Nucleus accumbens (tissue), 56 donors: Measurements from ENCODE around the gene BUB1.
A peak's percentile ranks its signal among the peaks of the same experiment; 100 is the strongest.
"Not testable (repeated sequence)": the region's sequence is repeated elsewhere in the genome, so short reads cannot be mapped to it uniquely, and the experiment has no call there.

Experiments
- DNase-seq, 56 donors: peaks; one replicate each; lab custom pipeline; 2025; lab: John Stamatoyannopoulos, UW

Gene BUB1

DNA sequence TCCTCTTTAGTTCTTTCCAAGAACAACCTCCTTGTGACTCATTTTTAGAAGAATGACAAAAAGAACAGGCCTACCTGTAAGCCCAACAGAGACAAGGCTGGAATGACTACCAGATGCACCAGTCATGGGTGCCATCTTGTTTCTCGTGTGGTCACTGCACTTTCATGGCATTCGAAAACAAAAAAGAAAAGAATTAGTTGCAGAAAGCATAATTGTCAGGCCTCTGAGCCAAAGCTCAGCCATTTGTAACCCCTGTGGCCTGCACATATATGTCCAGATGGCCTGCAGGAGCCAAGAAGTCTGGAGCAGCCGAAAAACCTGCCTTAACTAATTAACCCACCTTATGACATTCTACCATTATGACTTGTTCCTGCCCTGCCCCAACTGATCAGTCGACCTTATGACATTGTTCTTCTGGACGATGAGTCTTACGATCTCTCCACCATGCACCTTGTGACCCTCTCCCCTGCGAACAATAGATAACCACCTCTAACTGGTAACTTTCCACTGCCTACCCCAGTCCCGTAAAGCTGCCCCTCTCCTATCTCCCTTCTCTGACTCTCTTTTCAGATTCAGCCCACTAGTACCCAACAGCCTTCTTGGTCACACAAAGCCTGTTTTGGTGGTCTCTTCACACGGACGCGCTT lies 13.9 kb upstream of the BUB1 start:
- DNase-seq, result no peak

- no peak for DNase-seq
Measured at GRCh38 chr2:110690083-110690965, 12.5 kb upstream of the BUB1 start.

GRCh38 chr2:110688594-110689091 lies 10.8 kb upstream of the BUB1 start:
- DNase-seq, result no peak

- not testable (repeated sequence) for DNase-seq
Measured at GRCh38 chr2:110687775-110688484, 10.1 kb upstream of the BUB1 start.

- no peak for DNase-seq
Measured at GRCh38 chr2:110682872-110683271, 5.0 kb upstream of the BUB1 start.

DNA sequence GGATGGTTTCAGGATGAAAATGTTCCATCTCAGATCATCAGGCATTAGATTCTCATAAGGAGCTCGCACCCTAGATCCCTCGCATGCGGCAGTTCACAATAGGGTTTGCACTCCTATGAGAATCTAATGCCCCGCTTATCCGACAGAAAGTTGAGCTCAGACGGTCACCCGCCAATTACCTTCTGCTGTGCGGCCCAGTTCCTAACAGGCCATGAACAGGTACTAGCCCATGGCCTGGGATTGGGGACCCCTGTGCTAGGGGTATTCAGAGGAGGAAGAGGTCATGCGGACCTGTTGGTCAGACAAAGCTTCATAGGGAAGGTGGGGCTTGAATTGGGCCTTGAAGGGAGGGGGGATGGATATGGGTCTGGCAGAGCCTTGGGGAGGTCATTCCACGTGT lies 4.4 kb upstream of the BUB1 start:
- no peak for DNase-seq

GRCh38 chr2:110680709-110681108 lies 2.8 kb upstream of the BUB1 start:
- no peak for DNase-seq

GRCh38 chr2:110679865-110680264 lies 2.0 kb upstream of the BUB1 start:
- no peak for DNase-seq

GRCh38 chr2:110679337-110679707 lies 1.5 kb upstream of the BUB1 start:
- DNase-seq, result no peak

DNA sequence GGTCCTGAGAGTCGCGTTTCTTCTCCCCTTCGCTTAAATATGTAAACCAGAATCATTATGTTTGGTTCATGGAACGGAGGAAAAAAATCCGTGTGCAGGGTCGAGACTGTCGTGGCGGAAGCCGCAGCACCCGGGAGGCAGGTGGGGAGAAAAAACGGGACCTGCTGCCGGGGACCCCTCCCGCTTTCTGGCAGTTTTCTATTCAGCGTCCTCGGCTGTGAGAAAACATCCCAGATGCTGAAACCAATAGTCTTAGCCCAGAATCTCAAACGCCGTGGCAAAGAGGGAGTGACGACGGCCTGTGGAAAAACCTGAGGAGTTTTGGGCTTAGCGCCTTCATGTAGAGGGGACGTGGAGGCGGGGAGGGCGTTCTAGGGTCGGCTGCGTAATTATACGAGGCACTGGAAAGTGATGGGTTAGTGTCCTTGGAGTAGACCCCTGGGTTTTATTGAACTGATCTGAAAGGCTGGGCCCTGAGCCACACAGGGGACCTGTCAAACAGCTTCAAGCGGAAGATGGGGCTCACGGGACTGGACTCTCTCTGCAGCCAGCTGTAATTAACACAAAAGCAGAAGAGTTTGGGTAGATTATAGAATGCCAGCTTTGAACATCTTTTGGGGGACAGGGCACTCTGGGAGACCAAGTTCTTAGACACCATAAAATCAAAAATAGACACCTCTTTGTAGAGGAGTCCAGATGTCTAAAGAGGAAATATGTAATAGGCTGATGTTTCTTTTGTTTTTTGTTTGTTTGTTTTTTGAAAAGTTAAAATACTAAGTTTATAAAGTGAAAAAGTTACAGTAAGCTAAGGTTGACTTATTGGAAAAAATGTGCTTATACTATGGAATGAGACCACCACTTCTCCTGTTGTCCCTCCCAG lies 834 bp upstream of the BUB1 start:
- DNase-seq, result peak in 37 of 56 donors; percentile 4 to 61 (median 30)

DNA sequence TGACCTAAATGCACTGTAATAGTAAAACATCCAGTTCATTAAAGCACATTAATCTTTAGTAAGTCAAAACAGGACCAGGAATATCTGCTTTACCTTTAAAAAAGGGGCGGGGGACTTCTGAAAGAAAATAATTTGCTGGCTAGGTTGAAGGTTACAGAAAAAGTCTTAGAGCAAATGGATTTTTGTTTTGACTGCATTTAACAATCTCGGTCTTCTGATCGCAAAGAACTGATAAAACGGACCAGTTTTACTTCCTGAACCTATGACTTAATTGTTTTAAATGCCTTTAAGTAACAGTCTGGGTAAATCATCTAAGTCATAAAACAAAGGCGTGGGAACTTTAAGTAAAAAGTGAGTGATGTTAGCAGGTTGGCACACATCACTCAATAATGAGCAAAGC lies 783 bp downstream of the BUB1 start:
- no peak for DNase-seq

GRCh38 chr2:110675679-110676078 lies 2.2 kb downstream of the BUB1 start:
- no peak for DNase-seq

GRCh38 chr2:110674620-110675555 lies 3.0 kb downstream of the BUB1 start:
- DNase-seq, result no peak

GRCh38 chr2:110673201-110673600 lies 4.7 kb downstream of the BUB1 start:
- no peak for DNase-seq

- no peak for DNase-seq
Measured at GRCh38 chr2:110670826-110671225, 7.0 kb downstream of the BUB1 start.

- no peak for DNase-seq
Measured at GRCh38 chr2:110669079-110669478, 8.8 kb downstream of the BUB1 start.

- DNase-seq, result no peak
Measured at GRCh38 chr2:110667071-110667470, 10.8 kb downstream of the BUB1 start.

- no peak for DNase-seq
Measured at GRCh38 chr2:110664135-110664534, 13.7 kb downstream of the BUB1 start.

- no peak for DNase-seq
Measured at GRCh38 chr2:110662560-110662959, 15.3 kb downstream of the BUB1 start.
